Pulmonary artery endothelial cell (primary cell): ENCODE data around the gene EVI5L. TPM values are rescaled to one million over a fixed set of nuclear protein-coding genes. Genes with fewer than 3 reads are reported as not detected.
"Not testable (repeated sequence)": the region's sequence is repeated elsewhere in the genome, so short reads cannot be mapped to it uniquely, and the experiment has no call there.

Experiments used
- DNase-seq: peaks from one replicate; pipeline ENCODE4 v3.0.0-alpha.2; 2011; ENCODE audit warnings: low read depth, low spot score
- total RNA-seq: library from RNA; depleted of rRNA; stranded (reverse); fragments of >200 nt; gene quantifications from 2 replicates; pipeline ENCODE4 v1.2.3, GENCODE V29; 2014

EVI5L gene
- total RNA-seq: 11.7 and 13.9 TPM in 2 replicates

DNA sequence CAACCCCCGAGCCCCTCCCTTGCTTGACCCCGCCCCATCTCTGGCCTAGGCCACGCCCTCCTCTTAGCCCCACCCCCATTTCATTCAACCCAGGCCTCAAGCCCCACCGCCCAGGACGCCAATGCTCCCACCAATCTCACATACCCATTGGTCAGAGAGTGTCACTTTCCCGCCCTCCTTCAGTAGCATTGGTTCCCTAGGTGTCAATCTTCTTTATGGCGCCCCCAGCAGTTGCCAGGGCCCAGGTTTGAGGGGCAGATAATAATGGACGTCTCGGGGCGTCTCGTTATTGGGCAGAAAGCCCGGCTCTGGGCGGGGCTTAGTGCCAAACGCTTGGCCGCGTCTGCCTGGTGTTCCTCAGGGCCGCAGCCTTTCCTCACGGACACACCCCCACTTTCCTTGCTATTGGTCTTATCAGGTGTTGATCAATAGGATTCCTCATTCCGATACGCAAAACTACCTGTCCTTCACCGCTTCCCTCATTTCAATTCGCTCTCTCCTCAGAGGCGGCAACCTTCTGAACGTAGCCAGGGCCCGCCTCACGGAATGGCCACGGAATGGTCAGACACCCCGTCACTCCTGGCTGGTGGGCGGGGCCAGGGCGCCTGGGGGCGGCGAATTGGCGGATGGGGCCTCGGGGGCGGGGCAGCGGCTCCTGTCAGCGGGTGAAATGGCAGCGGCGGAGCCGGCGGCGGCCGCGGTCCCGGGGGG, at the start of gene EVI5L:
EVI5L (plus strand) TSS at position 658 of the 711 bp plus-strand sequence. CDS start 16,325 bp downstream, outside the sequence.
- peak; percentile 100 for DNase-seq

DNA sequence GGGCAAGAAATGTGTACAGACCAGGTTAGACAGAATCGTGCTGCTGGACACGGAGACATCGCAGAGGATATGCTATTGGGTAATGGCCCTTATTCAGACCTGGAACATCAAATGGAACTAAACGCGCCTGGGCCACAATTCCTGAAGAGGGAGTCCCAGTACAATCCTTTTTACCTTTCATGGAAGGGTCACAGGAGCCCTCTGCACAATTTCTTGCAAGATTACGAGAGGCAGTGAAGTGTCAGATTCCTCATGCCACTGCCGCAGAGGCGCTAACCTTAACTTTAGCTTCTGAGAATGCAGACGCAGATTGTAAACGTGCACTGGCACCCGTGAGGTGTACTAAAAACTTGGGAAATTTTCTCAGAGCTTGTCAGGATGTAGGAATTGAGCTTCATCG, 48.9 kb upstream of the EVI5L start:
- DNase-seq: no peak

DNA sequence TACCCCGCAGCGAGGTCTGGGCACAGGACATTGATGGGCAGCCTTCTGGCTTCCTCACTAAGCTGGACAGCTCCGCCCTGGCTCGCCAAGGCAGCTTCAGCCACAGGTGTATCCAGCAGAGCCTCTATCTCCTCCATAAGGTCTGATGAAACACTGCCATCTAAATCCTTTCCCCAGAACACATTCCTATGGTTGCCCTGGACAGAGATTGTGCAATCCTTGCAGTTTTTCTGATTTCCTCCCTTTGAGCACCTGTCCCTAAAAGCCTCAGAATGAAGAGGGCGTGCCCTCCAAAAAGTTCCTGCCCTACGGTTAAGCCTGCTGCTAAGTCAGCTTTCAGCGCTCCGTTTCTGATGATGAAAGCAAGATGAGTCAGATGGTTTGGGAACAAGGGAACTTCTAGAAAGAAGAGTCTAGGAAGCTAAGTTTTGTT, 46.0 kb upstream of the EVI5L start:
- DNase-seq: no peak

DNA sequence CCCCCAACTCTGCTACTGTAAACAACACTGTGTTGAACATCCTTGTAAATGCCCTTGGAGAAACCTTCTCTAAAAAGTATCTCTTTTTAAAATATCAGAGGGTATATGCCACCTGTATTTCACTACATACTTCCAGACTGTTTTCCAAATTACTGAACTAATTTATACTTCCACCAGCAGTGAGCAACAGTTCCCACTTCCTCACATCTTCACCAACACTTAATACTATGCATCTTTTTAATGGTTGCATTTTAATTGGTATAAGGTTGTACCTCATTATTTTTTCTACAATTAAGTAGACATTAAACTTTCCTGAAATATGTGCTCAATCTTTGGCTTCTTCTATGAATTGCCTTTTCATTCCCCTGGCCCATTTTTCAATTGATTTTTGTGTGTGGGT, 45.2 kb upstream of the EVI5L start:
- DNase-seq: no peak

DNA sequence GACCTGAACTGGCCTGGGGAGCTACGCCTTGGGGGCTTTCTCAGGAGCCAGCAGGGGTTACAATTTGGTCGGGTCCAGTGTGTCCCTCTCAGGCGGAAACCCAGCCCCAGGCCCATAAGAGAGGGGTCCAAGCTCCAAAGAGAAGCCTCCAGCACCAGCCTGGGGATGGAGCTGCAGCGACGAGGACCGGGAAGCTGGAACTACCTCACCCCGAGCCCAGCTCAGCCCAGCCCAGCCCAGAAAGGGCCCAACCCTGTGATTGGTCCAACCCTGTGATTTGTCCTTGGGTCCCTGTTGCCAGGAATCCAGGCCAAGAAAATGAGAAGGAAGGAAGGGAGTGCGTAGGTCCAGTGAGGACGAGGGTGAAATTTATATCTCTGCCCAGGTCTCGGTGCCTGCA, 42.9 kb upstream of the EVI5L start:
- DNase-seq: no peak

DNA sequence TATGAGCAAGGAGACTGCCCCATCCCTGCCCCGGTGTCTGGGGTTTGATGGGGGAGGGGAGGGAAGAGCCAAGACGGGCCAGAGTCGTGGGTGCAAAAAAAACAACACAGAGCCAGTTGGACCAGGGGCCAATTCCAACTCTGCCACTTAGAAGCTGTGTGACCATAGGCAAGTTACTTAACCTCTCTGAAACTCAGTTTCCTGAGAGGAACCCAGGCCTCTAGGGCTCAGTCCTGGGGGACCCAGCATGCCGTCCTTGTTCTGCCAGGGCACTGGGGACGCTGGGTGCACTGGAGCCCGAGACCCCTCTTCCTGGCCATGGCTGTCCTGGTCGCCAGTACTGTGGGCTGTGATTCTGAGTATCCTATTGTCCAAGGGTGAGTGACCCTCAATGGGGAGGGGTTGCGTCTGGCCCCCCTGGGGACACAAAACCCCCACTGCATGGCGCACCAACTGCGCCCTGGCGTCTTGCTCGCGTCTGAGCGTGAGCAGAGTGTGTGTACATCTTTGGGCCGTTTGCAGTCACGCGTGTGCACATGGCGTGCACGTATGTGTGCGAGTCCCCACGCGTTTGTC, 42.3 kb upstream of the EVI5L start:
- DNase-seq: no peak

DNA sequence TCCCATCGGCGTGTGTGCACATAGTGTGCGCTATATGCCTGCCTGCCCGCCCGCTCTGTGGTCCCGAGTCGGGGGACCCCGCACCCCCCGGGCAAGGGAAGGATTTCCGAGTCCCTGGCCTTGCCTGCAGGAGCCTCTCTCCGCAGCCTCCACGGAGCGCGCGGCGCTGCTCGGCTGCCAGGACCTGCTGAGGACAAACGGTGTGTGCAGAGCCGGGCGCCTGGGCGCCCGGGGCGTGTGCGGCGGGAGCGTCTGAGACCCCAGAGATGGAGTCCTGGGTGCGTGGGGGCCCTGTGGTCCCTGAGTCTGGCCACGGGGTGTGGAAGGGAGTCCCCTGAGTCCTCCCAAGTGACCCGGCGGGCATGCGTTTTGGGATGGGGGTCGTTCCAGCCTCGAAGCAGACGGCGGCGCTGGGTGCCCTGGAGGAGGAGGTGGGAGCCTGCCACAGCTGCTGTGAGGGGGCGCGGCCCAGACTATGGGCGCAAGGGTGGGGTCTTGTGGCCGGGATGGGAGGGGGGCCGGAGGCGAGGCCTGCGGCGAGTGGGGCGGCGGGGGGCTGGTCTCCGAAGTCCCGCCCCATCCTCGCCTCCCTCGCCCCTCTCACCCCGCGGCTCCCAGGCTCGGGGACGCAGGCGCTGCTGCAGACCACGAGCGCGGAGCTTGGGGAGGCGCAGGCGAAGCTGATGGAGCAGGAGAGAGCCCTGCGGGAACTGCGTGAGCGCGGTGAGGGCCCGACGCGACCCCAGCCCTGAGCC, 41.7 kb upstream of the EVI5L start:
- no peak for DNase-seq

DNA sequence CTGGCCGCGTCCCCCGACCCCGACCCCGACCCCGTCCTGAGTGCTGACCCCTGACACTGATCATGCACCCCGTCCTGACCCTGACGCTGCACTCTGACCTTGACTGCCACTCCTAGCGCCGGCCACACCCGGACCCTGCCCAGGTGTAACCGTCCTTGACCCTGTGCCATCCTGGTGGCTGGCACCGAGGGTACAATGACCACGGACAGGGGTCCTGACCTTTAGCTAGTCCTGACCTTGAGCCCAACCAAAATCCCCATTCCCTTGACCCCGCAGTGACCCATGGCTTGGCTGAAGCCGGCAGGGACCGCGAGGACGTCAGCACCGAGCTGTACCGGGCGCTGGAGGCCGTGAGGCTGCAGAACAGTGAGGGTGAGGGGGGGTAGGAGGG, 41.1 kb upstream of the EVI5L start:
- DNase-seq: no peak

DNA sequence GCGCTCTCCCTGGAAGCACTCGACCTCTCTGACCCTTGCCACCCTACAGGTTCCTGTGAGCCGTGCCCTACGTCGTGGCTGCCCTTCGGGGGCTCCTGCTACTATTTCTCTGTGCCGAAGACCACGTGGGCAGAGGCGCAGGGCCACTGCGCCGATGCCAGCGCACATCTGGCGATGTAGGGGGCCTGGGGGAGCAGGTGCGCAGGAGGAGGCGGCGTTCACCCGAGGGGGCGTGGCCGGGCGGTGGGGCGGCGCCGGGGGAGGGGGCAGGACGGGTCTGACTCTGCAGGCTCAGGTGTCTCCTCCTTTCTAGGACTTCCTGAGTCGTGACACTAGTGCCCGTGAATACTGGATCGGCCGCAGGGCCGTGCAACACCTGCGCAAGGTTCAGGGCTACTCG, 40.6 kb upstream of the EVI5L start:
- no peak for DNase-seq

DNA sequence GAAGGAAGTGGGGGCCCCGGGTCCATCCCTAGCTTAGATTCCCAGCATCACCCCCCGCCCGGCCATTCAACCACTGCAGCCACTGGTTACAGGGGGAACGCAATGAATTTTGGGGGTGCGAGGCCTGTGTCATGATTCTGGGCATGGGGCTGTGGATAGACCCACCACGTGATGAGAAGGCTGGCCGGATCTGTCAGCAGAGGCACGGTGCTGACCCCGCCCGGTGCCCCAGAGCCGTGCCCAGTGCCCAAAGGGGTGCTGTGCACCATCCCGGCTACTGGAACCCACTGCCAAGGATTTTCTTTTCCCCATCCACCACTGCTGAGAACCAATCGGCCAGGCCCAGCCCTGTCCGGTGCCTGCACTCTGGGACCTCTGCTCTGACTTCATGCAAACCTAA, 39.6 kb upstream of the EVI5L start:
- DNase-seq: no peak

DNA sequence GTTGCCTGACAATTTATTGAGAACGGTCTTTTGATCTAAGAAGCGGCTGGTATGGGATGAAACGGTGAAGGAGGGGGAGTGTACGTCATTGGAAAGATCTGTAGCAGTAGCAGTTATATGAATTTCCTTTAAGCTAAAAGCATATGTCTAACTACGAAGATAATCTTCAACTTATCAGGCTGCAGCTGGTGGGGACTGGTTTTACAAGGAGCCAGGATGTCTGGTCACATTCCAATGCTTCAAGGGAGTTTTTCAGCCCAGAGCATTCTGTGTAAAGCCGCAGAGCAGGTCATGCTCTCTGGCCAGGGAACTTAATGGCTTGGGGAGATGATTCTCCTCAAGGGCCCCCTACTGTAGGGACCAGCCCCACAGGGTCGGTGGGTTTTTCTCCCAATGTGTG, 37.7 kb upstream of the EVI5L start:
- no peak for DNase-seq

DNA sequence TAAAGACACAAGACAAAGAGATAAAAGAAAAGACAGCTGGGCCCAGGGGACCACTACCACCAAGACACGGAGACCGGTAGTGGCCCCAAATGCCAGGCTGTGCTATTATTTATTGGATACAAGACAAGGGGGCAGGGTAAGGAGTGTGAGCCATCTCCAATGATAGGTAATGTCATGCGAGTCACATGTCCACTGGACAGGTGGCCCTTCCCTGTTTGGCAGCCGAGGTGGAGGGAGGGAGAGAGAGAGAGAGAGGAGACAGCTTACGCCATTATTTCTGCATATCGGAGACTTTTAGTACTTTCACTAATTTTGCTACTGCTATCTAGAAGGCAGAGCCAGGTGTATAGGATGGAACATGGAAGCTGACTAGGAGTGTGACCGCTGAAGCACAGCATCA, 37.3 kb upstream of the EVI5L start:
- not testable (repeated sequence) for DNase-seq

DNA sequence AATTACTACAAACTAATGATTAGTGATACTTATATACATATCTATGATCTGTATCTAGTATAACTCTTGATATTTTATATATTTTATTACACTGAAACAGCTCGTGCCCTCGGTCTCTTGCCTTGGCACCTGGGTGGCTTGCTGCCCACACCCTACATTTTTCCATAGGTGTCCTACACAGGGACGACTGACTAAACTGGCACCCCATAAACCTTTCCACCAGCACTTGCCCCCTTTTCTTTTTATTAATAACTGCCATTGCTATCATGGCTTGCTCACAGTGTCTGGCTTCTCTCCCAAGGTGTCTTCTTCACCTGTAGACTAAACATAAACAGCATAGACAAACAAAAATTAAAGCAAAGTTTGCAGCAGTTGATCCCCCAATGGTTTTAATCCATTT, 36.5 kb upstream of the EVI5L start:
- no peak for DNase-seq

DNA sequence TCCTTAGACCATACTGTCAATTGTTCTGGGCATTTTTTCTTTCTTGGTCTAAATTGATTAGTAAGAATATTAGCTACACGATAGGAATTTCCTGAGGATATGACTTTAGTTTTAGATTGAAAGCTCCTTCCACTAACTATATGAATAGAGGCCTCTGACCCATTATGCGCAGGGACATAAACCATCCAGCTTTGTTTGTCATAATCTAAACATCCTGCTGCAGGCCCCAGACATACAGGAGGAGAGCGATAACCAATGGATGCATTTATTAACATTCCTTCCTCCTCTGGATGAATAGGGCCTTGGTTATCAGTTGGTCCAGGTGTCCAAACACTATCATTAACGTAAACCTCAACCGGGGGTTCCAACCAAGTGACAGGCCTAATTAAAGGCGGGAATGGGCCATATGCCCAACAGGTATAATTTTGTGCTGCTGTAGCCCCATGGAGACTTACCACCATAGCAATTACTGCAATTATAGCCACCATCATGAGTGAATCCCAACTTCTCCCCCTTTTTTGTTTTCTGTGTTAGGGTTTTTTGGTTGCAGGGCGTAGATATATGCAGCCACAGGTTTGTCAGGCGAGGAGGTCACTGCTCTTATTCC, 34.4 kb upstream of the EVI5L start:
- DNase-seq: peak; percentile 82

DNA sequence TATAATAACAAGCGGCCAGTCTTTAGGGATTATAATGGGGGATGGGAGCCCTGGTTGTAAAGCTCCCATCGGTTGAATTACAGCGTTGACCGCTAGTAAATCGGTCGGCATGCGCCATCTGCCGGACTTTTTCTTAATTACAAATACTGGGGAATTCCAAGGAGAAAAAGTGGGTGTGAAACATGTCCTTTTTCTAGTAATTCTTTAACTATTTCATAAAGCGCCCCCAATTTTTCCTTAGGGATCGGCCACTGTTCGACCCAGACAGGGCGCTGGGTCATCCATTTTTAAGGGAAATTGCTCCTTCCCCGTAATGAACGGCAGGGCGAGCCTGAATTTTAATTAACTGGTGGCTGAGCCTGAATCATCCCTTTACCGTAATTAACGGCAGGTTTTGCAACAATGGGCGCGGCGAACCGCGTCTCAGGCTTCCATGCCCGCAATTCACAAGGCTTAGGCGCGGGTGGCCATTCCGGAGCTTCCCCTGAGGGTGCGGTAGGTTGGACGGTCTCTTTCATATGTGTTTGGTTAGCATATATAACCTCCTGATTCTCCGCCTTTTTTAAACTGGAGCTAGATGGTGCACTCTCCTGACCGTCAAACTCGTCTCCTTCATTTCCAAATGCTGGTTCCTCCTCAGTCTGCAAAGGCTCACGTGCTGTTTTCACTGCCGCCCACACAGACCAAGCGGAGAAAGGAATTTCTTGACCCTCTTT, 30.2 kb upstream of the EVI5L start:
- peak; percentile 36 for DNase-seq

DNA sequence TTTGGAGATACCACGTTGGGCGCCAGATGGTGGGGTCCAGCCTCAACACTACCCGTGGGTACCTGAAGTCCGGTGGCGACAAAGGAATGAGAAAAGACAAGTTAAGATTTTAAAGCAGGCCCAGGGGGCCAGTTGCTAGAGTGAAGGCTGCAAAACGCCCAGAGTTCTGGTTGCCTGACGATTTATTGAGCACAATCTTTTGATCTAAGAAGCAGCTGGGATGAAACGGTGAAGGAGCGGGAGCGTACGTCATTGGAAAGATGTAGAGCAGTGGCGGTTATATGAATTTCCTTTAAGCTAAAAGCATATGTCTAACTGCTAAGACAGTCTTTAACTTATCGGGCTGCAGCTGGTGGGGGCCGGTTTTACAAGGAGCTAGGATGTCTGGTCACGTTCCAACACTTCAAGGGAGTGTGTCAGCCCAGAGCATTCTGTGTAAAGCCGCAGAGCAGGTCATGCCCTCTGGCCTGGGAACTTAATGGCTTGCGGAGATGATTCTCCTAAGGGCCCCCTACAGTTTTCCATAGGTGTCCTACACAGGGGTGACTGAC, 28.9 kb upstream of the EVI5L start:
- DNase-seq: no peak

DNA sequence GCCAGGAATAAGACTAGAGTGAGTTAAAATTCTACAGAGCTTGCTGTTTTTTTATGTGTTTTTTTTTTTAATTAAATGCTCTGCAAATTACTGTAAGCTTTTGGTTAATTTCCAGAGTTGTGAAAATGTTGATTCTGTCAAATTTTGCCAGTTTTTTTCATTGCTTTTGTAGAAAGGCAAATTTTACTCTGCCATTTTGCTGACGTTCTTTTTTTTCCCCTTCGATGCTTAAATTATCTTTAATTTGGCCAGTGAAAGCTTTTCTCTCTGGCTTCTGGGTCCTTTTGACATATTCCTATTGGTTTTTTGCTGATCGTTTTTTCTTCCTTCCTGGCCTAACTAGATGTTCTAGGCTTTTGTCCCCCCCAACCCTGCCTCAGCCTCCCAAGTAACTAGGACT, 23.8 kb upstream of the EVI5L start:
- DNase-seq: no peak

DNA sequence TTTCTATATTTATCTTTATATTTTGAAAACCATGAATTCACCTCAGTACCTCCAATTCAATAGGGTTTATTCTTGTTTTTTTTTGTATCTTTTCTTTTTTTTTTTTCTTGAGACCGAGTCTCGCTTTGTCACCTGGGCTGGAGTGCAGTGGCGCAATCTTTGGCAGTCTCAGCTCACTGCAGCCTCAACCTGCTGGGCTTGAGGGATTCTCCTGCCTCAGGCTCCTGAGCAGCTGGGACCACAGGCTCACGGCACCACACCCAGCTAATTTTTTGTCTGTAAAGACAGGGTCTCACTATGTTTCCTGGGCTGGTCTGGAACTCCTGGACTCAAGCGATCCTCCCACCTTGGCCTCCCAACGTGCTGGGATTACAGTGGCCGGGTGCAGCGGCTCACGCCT, 23.1 kb upstream of the EVI5L start:
- no peak for DNase-seq

DNA sequence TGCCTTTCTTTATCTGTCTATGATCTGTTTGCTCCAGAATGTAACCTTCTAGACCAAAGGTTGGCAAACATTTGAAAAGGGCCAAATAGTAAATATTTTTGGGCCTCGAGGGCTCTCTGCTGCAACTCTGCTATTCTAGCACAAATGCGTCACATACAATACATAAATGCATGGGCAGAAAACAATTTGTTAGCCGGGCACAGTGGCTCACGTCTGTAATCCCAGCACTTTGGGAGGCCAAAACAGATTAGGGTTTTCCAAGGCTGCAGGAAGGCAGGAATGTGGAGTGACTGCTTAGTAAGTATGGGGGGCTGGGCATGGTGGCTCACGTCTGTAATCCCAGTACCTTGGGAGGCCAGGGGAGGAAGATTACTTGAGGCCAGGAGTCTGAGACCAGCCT, 21.9 kb upstream of the EVI5L start:
- DNase-seq: no peak

DNA sequence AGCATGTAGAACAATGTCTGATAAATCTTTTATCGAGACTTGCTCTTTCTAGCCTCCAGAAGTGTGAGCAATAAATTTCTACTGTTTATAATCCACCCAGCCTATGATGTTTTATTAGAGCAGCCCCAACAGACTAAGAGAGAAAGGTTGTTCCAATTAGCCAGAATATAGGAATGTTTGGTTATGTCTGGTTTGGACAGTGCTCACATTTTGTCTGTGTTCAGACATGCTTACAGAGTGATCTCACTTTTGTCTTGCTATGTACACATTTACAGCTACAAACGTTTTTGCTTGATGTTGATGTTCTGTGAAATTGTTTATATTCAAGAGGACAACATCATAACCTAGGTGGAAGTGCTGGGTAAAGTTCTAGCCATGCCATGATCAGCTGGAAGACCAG, 18.0 kb upstream of the EVI5L start:
- no peak for DNase-seq

DNA sequence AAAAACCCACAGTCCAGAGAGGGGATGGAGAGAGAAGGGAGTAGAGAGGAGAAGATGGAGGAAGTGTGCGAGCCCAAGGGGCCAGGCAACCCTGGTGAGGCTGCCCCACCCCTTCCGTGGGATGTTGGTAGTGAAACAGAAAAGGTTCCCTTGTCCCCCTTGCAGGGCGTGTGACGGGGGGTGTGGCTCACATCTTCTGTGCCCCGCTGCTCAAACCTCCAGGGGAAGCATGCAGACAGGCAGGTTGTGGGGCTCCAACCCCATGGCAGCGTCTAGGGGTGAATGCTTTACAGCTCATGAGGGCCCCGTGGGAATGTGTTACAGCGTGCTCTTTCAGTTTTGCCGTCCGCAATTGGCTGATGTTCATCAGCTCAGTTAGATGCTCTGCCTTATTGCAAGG, 14.7 kb upstream of the EVI5L start:
- DNase-seq: no peak
